Endodermal cell (in vitro differentiated cells): ENCODE measurements around the gene LRP8. TPM values are rescaled to one million over a fixed set of nuclear protein-coding genes. Genes with fewer than 3 reads are reported as not detected.
A peak's percentile ranks its signal among the peaks of the same experiment; 100 is the strongest.

Source experiments
- DNase-seq: peaks from one replicate; pipeline ENCODE4 v3.0.0-alpha.2; 2017
- H3K27ac ChIP-seq: 2 replicates; pipeline ENCODE4 v1.5.1; 2013; ENCODE audit warnings: mild to moderate bottlenecking, low read depth, low read length, moderate library complexity
- H3K27me3 ChIP-seq: 2 replicates; pipeline ENCODE4 v1.6.1; 2013; ENCODE audit warnings: mild to moderate bottlenecking, low read length, moderate library complexity; ENCODE audit not compliant: insufficient read depth, control insufficient read depth, poor library complexity, severe bottlenecking
- H3K36me3 ChIP-seq: 2 replicates; pipeline ENCODE4 v1.7.0; 2013; ENCODE audit warnings: mild to moderate bottlenecking, low read length, moderate library complexity; ENCODE audit not compliant: control insufficient read depth, insufficient read depth
- H3K4me1 ChIP-seq: one replicate; pipeline ENCODE4 v1.7.0; 2013; ENCODE audit warnings: low read length; ENCODE audit not compliant: control insufficient read depth, insufficient read depth
- H3K4me3 ChIP-seq: 2 replicates; pipeline ENCODE4 v1.5.1; 2013; ENCODE audit warnings: mild to moderate bottlenecking, low read length, moderate library complexity
- H3K9ac ChIP-seq: 2 replicates; pipeline ENCODE4 v1.6.1; 2013; ENCODE audit warnings: mild to moderate bottlenecking, low read length, moderate library complexity; ENCODE audit not compliant: poor library complexity, severe bottlenecking; ENCODE audit errors: extremely low read depth
- H3K9me3 ChIP-seq: 2 replicates; pipeline ENCODE4 v1.6.1; 2013; ENCODE audit warnings: mild to moderate bottlenecking, low read length, moderate library complexity; ENCODE audit not compliant: control insufficient read depth
- H3K27ac Mint-ChIP-seq: 2 replicates; pipeline ENCODE4 v1.8.0; 2020; ENCODE audit warnings: mixed read lengths
- H3K27me3 Mint-ChIP-seq: 2 replicates; pipeline ENCODE4 v1.8.0; 2021; ENCODE audit warnings: mild to moderate bottlenecking, mixed read lengths; ENCODE audit not compliant: insufficient read depth
- H3K36me3 Mint-ChIP-seq: 2 replicates; pipeline ENCODE4 v1.8.0; 2020; ENCODE audit warnings: low read depth, mixed read lengths
- H3K4me1 Mint-ChIP-seq: 2 replicates; pipeline ENCODE4 v1.8.0; 2020; ENCODE audit warnings: mixed read lengths
- H3K4me3 Mint-ChIP-seq: 2 replicates; pipeline ENCODE4 v1.8.0; 2020; ENCODE audit warnings: mild to moderate bottlenecking, moderate library complexity, mixed read lengths
- H3K9me3 Mint-ChIP-seq: 2 replicates; pipeline ENCODE4 v1.8.0; 2020; ENCODE audit warnings: mild to moderate bottlenecking, mixed read lengths
- CTCF ChIP-seq: fragments of 200-600 bp; sonication (generic); conservative IDR thresholded peaks from 2 replicates; pipeline ENCODE4 v1.5.0; 2021; ENCODE audit warnings: antibody characterized with exemption, mild to moderate bottlenecking
- WGBS, 2 experiments: methylation state at CpG; one replicate each; pipeline versions ENCODE4 v1.1.5 to v1.1.7; 2013; ENCODE audit warnings: missing lambda C conversion rate in 2 of 2, mixed read lengths in 1 of 2; ENCODE audit not compliant: insufficient coverage in 1 of 2, insufficient read length in 1 of 2; 5-methylcytosine and 5-hydroxymethylcytosine counted together
- total RNA-seq, 2 donors: library from RNA; stranded (reverse); fragmentation: NEBNext Ultra II Directional in 1 of 2; extraction: Animal tissue kit (Norgen Biotek cat#: 25700) in 1 of 2; gene quantifications; 2 replicates in 1 of 2; 3 replicates in 1 of 2; pipeline ENCODE4 v1.2.1, GENCODE V29; 2021

The LRP8 gene
- total RNA-seq, 2 donors from 2014 or later: 29.1 to 39.6 TPM

GRCh38 chr1:53198241-53198651, 129.6 kb downstream of the LRP8 start:
- no peak overlapping the region for H3K9ac ChIP-seq
- H3K27me3 ChIP-seq: no peaks in the 10 kb centered on the region
- peaks cover 3% of the 10 kb centered on the region for H3K9me3 ChIP-seq
- peak overlapping the region; percentile 96 for H3K4me3 Mint-ChIP-seq
- DNase-seq: no peak
- H3K4me1 ChIP-seq: no peaks in the 10 kb centered on the region
- 88 to 100% methylated on average over 2 to 4 of the region's 4 CpGs for WGBS, 2 experiments
- H3K27ac ChIP-seq: no peak overlapping the region
- peak overlapping the region; percentile 89 for H3K4me3 ChIP-seq
- peaks cover under 1% of the 10 kb centered on the region for H3K9me3 Mint-ChIP-seq
- peaks cover 21% of the 10 kb centered on the region for H3K4me1 Mint-ChIP-seq
- H3K27ac Mint-ChIP-seq: no peak overlapping the region
- peaks cover 7% of the 10 kb centered on the region for H3K27me3 Mint-ChIP-seq
- TF ChIP-seq CTCF: no peak
- peaks cover 20% of the 10 kb centered on the region for H3K36me3 Mint-ChIP-seq
- H3K36me3 ChIP-seq: peaks cover 23% of the 10 kb centered on the region

GRCh38 chr1:53197291-53198200, 130.3 kb downstream of the LRP8 start:
- Histone ChIP-seq H3K27ac (peak overlapping the region; percentile 71), H3K36me3 (peaks cover 16% of the 10 kb centered on the region), H3K4me1 (no peaks in the 10 kb centered on the region), H3K9ac (peak overlapping the region; percentile 71), H3K4me3 (peak overlapping the region; percentile 89), H3K27me3 (no peaks in the 10 kb centered on the region), H3K9me3 (no peaks in the 10 kb centered on the region)
- peaks cover 21% of the 10 kb centered on the region for H3K4me1 Mint-ChIP-seq
- H3K9me3 Mint-ChIP-seq: no peaks in the 10 kb centered on the region
- no peak for TF ChIP-seq CTCF
- DNase-seq: no peak
- H3K4me3 Mint-ChIP-seq: peak overlapping the region; percentile 96
- H3K36me3 Mint-ChIP-seq: peaks cover 13% of the 10 kb centered on the region
- peak overlapping the region; percentile 97 for H3K27ac Mint-ChIP-seq
- 43 to 48% methylated on average over 13 of the region's 13 CpGs for WGBS, 2 experiments
- peaks cover 7% of the 10 kb centered on the region for H3K27me3 Mint-ChIP-seq

- TF ChIP-seq CTCF: no peak
- Mint-ChIP-seq H3K9me3 (no peaks in the 10 kb centered on the region), H3K4me1 (peaks cover 21% of the 10 kb centered on the region), H3K36me3 (peaks cover 7% of the 10 kb centered on the region), H3K27ac (peak within 1 kb of the TSS; percentile 97), H3K27me3 (peaks cover 7% of the 10 kb centered on the region), H3K4me3 (peak within 1 kb of the TSS; percentile 96)
- peak within 1 kb of the TSS; percentile 71 for H3K9ac ChIP-seq
- 1% methylated on average over 14 to 57 of the region's 57 CpGs for WGBS, 2 experiments
- H3K27ac ChIP-seq: peak within 1 kb of the TSS; percentile 71
- H3K9me3 ChIP-seq: no peaks in the 10 kb centered on the region
- no peaks in the 10 kb centered on the region for H3K4me1 ChIP-seq
- H3K27me3 ChIP-seq: no peaks in the 10 kb centered on the region
- DNase-seq: peak; percentile 96
- H3K36me3 ChIP-seq: peaks cover 9% of the 10 kb centered on the region
- peak within 1 kb of the TSS; percentile 89 for H3K4me3 ChIP-seq
Observed at GRCh38 chr1:53196485-53197290, 131.2 kb downstream of the LRP8 start, which contains the start of gene CPT2. CPT2 (plus strand) TSS chr1:53196824; CDS start chr1:53196944, 120 bp downstream.
